Activated CD4-positive, alpha-beta memory T cell treated with anti-CD3 and anti-CD28 coated beads, Interleukin-2, amount 10 ng/mL, durations not matched to agents 7 days and 5 days (primary cell): Measurements from ENCODE around the gene NR1D2. TPM values are rescaled to one million over a fixed set of nuclear protein-coding genes. Genes with fewer than 3 reads are reported as not detected.

ENCODE experiments used
- CTCF ChIA-PET: fragments of 350-600 bp; sonication (Branson Sonifier 250); formaldehyde crosslinking; loops from one replicate; lab custom pipeline; 2021; ENCODE audit warnings: antibody characterized with exemption, inconsistent platforms; lab: Charles Lee
- POLR2A ChIA-PET: fragments of 350-600 bp; sonication (Branson Sonifier 250); formaldehyde crosslinking; loops from one replicate; lab custom pipeline; 2021; ENCODE audit warnings: antibody characterized with exemption; lab: Charles Lee
- DNase-seq: peaks from one replicate; pipeline ENCODE4 v3.0.0-alpha.2; 2020
- H3K27ac Mint-ChIP-seq: one replicate; pipeline ENCODE4 v1.8.0; 2021; ENCODE audit warnings: mild to moderate bottlenecking, mixed read lengths
- H3K27me3 Mint-ChIP-seq: one replicate; pipeline ENCODE4 v1.8.0; 2021; ENCODE audit warnings: mixed read lengths
- H3K36me3 Mint-ChIP-seq: one replicate; pipeline ENCODE4 v1.8.0; 2021; ENCODE audit warnings: low read depth, mixed read lengths
- H3K4me1 Mint-ChIP-seq: one replicate; pipeline ENCODE4 v1.8.0; 2021; ENCODE audit warnings: mixed read lengths
- H3K4me3 Mint-ChIP-seq: one replicate; pipeline ENCODE4 v1.8.0; 2021; ENCODE audit warnings: mild to moderate bottlenecking, mixed read lengths
- H3K9me3 Mint-ChIP-seq: one replicate; pipeline ENCODE4 v1.8.0; 2021; ENCODE audit warnings: mixed read lengths
- total RNA-seq, 2 experiments: library from RNA; stranded (reverse); gene quantifications; one replicate each; pipeline ENCODE4 v1.2.3, GENCODE V29; 2021

The NR1D2 gene
- total RNA-seq, 2 experiments from 2014 or later, result 6.2 to 8.2 TPM

DNA sequence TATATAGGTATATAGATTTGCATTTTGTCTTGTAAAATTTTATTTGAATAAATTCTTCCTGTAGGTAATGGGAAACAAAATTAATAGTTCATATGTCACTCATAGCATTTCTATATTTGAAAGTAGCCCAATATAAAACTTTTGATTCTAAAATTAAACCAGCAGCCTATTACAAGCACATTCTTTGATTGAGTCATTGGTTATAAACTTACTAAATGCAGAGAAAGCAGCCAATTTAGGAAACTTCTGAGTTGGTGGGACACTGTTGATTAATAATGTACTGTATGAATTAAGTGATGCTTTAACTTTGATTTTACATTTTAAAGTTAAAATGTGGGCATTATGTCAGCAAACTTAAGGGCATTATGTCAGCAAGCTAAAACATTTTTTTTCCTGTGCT, 34.5 kb downstream of the NR1D2 start:
- DNase-seq, result no peak
- Mint-ChIP-seq H3K27me3 (no peaks in the 10 kb centered on the region), H3K4me1 (no peaks in the 10 kb centered on the region), H3K4me3 (no peak overlapping the region), H3K36me3 (no peaks in the 10 kb centered on the region), H3K9me3 (no peaks in the 10 kb centered on the region), H3K27ac (no peak overlapping the region)
- ChIA-PET POLR2A (interaction anchor here (0.7 kb wide), 1 partner anchor 63 kb away, joined by 3 read pairs; the partner anchor contains the start of genes NKIRAS1 and RPL15), CTCF (interaction anchor here (0.6 to 2.1 kb wide), 2 partner anchors 21 to 207 kb away, joined by 4 to 7 read pairs; no protein-coding TSS in a partner anchor)

DNA sequence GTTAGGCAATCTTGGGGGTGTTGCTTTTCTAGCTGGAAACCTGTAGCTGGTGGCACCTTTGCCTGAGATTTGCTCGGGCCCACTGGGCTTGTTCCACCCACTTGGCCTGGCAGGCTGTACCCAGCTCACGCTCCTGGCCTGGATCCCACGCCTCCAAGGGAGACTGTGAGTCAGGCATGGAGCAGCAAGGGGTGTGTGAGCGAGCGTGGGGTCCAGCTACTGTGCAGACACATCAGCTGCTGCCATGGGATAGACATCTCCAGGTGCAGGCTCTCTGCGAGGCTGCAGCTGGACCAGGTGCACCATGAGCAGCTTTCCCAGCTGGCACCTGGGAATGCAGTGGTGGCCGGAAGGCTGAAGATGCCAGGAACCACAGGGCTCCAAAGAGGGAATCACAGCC, 36.0 kb downstream of the NR1D2 start:
- H3K27ac Mint-ChIP-seq, result no peak overlapping the region
- no peaks in the 10 kb centered on the region for H3K9me3 Mint-ChIP-seq
- no peaks in the 10 kb centered on the region for H3K36me3 Mint-ChIP-seq
- H3K4me3 Mint-ChIP-seq, result no peak overlapping the region
- no peaks in the 10 kb centered on the region for H3K4me1 Mint-ChIP-seq
- H3K27me3 Mint-ChIP-seq, result no peaks in the 10 kb centered on the region
- no peak for DNase-seq
- ChIA-PET POLR2A (interaction anchor here (1.9 kb wide), 1 partner anchor 63 kb away, joined by 7 read pairs; no protein-coding TSS in a partner anchor), CTCF (interaction anchor here (2.1 kb wide), 1 partner anchor 19 kb away, joined by 7 read pairs; no protein-coding TSS in a partner anchor)

DNA sequence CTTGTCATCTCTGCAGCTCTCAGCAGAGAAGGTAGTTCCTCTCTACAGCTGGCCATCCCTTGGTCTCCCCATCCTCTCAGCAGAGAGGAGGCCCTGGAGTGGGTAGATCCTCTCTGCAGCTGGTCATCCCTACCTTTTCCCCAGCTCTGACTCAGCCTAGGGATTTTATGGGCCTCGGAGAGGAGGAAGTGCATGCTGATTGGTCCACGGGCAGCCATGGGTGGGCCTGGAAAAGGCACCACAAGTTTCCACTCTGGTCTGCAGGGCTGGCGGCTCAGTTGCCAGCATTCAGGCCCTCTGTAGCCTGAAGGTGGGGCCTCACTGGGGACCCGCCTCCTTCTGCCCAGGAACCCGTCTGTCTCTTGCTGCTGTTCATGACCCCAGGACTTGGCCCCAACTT, 36.9 kb downstream of the NR1D2 start:
- no peak for DNase-seq
- Mint-ChIP-seq H3K4me3 (no peak overlapping the region), H3K36me3 (no peaks in the 10 kb centered on the region), H3K9me3 (no peaks in the 10 kb centered on the region), H3K27ac (no peak overlapping the region), H3K4me1 (no peaks in the 10 kb centered on the region), H3K27me3 (no peaks in the 10 kb centered on the region)
- CTCF ChIA-PET, result no interaction called here
- POLR2A ChIA-PET, result interaction anchor here (1.9 kb wide), 1 partner anchor 64 kb away, joined by 7 read pairs; no protein-coding TSS in a partner anchor

DNA sequence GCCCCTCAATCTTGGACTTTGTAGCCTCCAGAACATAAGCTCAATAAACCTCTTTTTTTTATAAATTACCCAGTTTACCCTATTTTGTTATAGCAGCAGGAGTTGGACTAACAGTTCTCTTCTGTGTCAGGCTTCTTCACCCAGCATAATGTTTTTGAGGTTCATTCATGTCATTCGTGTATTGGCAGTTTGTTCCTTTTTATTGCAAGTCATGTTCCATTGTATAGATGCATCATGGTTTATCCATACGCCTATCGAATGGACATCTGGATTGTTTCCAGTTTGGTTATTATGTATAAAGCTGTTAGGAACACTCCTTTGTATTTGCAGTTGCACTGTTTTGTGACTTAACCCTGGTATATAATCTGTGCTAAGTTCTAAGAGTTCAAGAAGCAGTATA, 39.8 kb downstream of the NR1D2 start:
- Mint-ChIP-seq H3K27me3 (no peaks in the 10 kb centered on the region), H3K4me1 (no peaks in the 10 kb centered on the region), H3K27ac (no peak overlapping the region), H3K9me3 (no peaks in the 10 kb centered on the region), H3K4me3 (no peak overlapping the region), H3K36me3 (no peaks in the 10 kb centered on the region)
- no peak for DNase-seq
- ChIA-PET CTCF (no interaction called here), POLR2A (no interaction called here)

DNA sequence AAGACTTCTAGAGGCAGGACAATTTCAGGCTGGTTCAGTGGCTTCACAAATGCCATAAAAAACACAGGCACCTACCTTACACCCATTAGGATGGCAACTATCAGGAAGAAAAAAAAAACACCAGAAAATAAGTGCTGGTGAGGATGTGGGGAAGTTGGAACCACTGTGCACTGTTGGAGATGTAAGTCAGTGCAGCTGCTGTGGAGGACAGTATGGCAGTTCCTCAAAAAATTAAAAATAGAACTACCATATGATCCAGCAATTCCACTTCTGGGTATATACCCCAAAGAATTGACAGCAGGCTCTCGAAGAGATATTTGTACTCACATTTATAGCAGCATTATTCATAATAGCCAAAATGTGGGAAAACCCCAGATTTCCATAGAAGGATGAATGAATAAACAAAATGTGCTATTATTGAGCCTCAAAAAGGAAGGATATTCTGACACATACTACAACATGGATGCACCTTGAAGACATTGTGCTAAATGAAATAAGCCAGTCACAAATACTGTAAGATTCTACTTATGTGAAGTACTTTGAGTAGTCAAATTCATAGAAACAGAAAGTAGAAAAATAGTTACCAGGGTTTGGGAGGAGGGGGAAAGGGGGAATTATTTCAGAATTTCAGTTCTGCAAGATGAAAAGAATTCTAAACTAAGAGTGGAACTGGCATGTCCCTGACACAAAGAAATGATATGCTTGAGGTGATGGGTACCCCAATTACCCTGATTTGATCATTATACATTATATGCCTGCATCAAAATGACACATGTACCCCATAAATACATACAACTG, 40.9 kb downstream of the NR1D2 start:
- Mint-ChIP-seq H3K27ac (no peak overlapping the region), H3K4me1 (no peaks in the 10 kb centered on the region), H3K36me3 (no peaks in the 10 kb centered on the region), H3K27me3 (no peaks in the 10 kb centered on the region), H3K4me3 (no peak overlapping the region), H3K9me3 (no peaks in the 10 kb centered on the region)
- ChIA-PET POLR2A (no interaction called here), CTCF (no interaction called here)
- no peak for DNase-seq

DNA sequence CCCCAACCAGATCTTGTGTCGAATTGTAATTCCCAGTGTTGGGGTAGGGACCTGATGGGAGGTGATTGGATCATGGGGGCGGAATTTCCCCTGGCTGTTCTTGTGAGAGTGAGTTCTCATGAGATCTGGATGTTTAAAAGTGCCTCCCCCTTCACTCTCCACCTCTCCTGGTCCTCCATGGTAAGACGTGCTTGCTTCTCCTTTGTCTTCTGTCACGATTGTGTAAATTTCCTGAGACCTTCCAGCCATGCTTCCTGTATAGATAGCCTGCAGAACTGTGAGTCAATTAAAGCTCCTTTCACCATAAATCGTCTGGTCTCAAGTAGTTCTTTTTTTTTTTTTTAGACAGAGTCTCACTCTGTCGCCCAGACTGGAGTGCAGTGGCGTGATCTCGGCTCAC, 42.3 kb downstream of the NR1D2 start:
- Mint-ChIP-seq H3K27me3 (no peaks in the 10 kb centered on the region), H3K4me1 (no peaks in the 10 kb centered on the region), H3K27ac (no peak overlapping the region), H3K4me3 (no peak overlapping the region), H3K36me3 (no peaks in the 10 kb centered on the region), H3K9me3 (no peaks in the 10 kb centered on the region)
- ChIA-PET POLR2A (no interaction called here), CTCF (no interaction called here)
- DNase-seq, result no peak

DNA sequence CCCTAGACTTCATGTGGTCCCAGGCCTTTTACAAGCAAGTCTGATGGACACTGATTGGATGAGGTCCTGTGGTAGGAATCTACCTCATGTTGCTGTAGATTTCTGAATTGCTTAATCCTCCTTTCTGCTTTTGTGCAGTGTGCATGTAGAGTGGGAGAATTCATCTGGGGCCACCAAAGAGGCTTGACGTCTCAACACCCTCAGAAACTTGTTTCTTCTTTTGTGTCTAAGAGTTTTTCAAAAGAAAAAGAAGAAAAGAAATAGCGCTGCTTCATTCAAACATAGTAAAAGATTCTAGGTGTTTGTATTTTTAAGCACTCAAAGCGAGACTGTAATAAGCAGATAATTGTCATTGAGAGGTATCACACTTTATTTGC, 46.2 kb downstream of the NR1D2 start:
- no peaks in the 10 kb centered on the region for H3K27me3 Mint-ChIP-seq
- no peak for DNase-seq
- no peak overlapping the region for H3K27ac Mint-ChIP-seq
- H3K4me1 Mint-ChIP-seq, result no peaks in the 10 kb centered on the region
- POLR2A ChIA-PET, result interaction anchor here (1.2 kb wide), 1 partner anchor 10 kb away, joined by 3 read pairs; no protein-coding TSS in a partner anchor
- H3K9me3 Mint-ChIP-seq, result no peaks in the 10 kb centered on the region
- no peak overlapping the region for H3K4me3 Mint-ChIP-seq
- CTCF ChIA-PET, result no interaction called here
- no peaks in the 10 kb centered on the region for H3K36me3 Mint-ChIP-seq

DNA sequence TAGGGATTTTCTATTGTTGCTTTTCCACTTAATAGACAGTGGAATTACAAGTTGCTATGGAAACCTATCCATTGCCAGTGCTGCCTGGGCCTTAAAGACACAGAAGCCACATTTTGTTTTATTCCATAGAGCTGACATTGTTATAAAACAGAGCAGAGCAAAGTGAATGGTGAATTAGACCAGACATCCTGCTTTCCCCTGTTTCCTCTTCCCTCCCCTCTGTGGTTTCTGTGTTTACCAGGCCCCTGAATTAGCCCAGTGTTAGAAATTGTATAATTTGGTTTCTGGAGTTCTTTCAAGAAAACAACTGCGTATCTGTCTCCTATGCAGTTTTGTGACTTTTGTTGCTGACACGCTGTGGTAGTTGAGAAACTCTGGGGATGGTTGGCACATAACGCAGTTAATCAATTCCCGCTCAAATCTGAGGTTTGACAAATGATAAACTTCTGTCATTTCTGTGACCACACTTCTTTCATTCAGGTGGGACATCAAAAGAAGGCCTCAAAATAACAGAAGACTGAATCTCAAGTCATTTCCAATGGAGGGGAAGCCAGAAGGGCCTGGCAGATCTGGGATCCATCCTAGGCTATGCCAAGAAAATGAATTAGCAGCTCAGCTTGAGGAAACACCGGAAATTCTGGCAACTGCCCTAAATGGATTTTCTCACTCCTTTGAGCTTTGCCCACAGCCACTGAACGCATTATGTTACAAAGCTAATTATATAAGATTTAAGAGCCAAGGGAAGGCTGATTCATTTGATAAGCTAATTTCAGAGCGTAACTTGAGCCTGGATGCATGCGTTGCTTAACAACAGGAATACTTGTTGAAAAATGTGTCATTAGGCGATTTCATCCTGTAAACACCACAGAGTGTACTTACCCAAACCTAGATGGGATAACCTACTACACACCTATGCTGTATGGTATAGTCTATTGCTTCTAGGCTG, 46.9 kb downstream of the NR1D2 start:
- Mint-ChIP-seq H3K36me3 (no peaks in the 10 kb centered on the region), H3K4me1 (no peaks in the 10 kb centered on the region), H3K27me3 (no peaks in the 10 kb centered on the region), H3K27ac (no peak overlapping the region), H3K4me3 (no peak overlapping the region), H3K9me3 (no peaks in the 10 kb centered on the region)
- no peak for DNase-seq
- ChIA-PET CTCF (no interaction called here), POLR2A (interaction anchor here (1.2 kb wide), 1 partner anchor 9 kb away, joined by 3 read pairs; no protein-coding TSS in a partner anchor)

DNA sequence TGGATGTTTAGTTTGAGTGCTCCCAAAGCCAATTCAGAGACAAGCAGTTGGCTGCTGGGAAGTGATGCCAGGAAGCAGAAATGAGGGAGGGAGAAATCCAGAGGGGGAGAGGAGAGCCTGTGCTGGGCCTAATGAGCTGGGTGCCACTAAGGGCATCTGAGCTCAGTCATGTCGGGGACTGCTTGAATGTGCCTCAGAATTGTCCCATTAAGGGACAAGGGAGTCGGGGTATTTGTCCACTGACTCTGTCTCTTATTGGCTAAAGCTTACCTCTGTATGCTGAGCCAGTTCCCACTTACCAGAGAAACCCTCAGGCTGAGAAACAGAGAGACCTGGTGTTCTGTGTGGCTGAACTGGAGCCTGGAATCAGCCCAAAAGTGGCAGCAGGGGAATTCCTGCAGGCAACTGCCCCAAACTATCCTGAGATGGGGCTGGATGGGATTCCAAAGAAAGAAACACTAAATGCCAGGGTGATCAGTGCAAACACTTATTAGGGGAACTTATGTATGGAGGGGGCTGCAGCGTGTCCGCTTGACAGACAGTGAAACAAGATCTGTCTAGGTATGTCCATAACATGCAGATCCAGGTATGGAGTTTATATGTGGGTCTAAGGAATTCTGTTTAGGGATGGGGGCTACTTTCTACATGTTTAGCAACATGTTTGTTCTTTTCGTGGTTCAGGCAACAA, 48.6 kb downstream of the NR1D2 start:
- Mint-ChIP-seq H3K4me3 (no peak overlapping the region), H3K27me3 (no peaks in the 10 kb centered on the region), H3K9me3 (no peaks in the 10 kb centered on the region), H3K36me3 (no peaks in the 10 kb centered on the region), H3K27ac (no peak overlapping the region), H3K4me1 (no peaks in the 10 kb centered on the region)
- CTCF ChIA-PET, result no interaction called here
- POLR2A ChIA-PET, result no interaction called here
- no peak for DNase-seq

DNA sequence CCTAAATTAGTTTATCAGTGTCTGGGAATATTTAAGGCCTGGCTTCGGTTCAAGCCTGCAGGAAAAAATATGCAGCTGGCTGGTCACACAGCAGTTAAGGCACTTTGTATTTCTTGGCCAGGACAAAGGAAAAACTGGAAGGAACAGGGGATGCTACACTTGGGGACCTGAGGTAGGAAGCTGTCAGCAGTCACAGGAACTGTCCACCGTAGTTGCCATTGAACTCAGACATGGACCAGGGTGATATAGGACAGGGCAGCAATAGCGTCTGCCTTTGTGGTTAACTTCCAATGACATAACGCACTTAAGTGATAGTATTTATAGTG, 49.1 kb downstream of the NR1D2 start:
- ChIA-PET CTCF (no interaction called here), POLR2A (no interaction called here)
- no peaks in the 10 kb centered on the region for H3K9me3 Mint-ChIP-seq
- H3K4me1 Mint-ChIP-seq, result peaks cover 2% of the 10 kb centered on the region
- peaks cover 3% of the 10 kb centered on the region for H3K27me3 Mint-ChIP-seq
- no peak overlapping the region for H3K4me3 Mint-ChIP-seq
- no peak overlapping the region for H3K27ac Mint-ChIP-seq
- DNase-seq, result no peak
- no peaks in the 10 kb centered on the region for H3K36me3 Mint-ChIP-seq

DNA sequence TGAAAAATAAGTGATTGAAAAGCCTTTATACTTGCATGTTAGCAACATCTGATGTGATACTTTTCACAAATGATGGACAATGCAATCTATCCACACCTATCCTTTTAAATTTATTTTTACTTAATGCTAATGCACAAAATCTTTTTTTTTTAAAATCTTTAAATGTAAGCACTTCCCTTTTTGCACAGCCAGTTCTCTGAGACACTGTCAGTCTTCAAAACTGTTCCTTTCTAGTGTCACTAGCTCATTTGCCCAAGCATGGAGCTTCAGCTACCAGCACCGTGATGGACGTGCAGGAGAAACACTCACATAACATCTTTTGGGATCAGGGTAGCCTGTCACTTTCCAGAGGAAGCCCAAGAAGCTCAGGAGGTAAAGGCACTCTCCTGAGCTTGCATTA, 50.1 kb downstream of the NR1D2 start:
- Mint-ChIP-seq H3K9me3 (no peaks in the 10 kb centered on the region), H3K27ac (no peak overlapping the region), H3K4me1 (peaks cover 2% of the 10 kb centered on the region), H3K36me3 (no peaks in the 10 kb centered on the region), H3K27me3 (peaks cover 4% of the 10 kb centered on the region), H3K4me3 (no peak overlapping the region)
- DNase-seq, result no peak
- POLR2A ChIA-PET, result no interaction called here
- CTCF ChIA-PET, result interaction anchor here (0.8 kb wide), 1 partner anchor 242 kb away, joined by 3 read pairs; no protein-coding TSS in a partner anchor

DNA sequence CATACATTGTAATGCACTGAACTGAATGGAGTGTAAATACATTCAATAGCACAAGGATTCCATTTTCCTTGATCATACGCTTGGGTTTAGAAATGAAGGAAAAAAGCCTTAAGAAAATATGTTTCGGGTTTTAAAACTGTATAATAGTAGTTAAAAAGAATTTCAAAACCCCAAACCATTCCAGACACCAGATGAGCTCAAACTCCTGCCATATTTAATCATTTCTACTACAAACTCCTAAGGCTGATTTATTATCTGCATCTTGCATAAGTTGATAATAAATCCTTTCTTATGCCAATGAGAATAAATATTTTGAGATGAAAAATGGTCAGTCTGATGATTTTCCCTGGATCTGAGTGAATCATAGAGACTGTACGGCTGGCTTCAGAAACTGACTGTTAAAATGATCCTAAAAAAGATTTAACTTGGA, 51.0 kb downstream of the NR1D2 start:
- Mint-ChIP-seq H3K27ac (no peak overlapping the region), H3K27me3 (peaks cover 4% of the 10 kb centered on the region), H3K36me3 (no peaks in the 10 kb centered on the region), H3K9me3 (no peaks in the 10 kb centered on the region), H3K4me3 (no peak overlapping the region), H3K4me1 (peaks cover 2% of the 10 kb centered on the region)
- POLR2A ChIA-PET, result no interaction called here
- CTCF ChIA-PET, result interaction anchor here (0.6 to 2.0 kb wide), 4 partner anchors 13 to 247 kb away, joined by 3 to 9 read pairs (median 5); no protein-coding TSS in a partner anchor
- no peak for DNase-seq
